Stimulated activated CD8-positive, alpha-beta memory T cell treated with anti-CD3 and anti-CD28 coated beads, Interleukin-7, amount 100 ng/mL, for 1 hour (primary cell): Measurements from ENCODE around the gene CES4A.
"Not testable (repeated sequence)": the region's sequence is repeated elsewhere in the genome, so short reads cannot be mapped to it uniquely, and the experiment has no call there.

Experiments
- DNase-seq, 2 donors: peaks; one replicate each; pipeline ENCODE4 v3.0.0-alpha.2; 2020; ENCODE audit warnings: low read depth in 2 of 2

CES4A gene

GRCh38 chr16:66956154-66956457 is 32.3 kb upstream of the CES4A start:
- not testable (repeated sequence) for DNase-seq

GRCh38 chr16:66958857-66959703 is 29.3 kb upstream of the CES4A start:
- no peak for DNase-seq

DNA sequence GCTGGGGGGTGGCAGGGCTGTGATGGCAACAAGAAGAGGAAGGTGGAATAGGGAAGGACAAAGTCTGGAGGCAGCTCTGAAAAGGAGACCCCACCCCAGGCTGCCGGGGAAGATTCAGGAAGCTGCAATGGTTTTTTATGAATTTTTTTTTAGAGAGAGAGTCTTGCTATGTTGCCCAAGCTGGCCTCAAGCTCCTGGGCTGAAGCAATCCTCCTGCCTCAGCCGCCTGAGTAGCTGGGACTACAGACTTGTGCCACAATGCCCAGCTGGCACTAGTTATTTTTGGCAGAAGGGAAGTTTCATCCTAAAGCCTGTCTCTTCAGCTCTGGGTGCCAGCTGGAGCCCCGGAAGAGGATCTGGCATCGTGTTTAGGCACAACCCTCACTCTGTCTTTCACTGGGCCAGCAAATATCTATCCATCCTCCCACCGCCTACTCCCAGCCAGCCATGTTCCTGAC is 28.7 kb upstream of the CES4A start:
- DNase-seq: no peak

GRCh38 chr16:66960270-66960669 is 28.1 kb upstream of the CES4A start:
- DNase-seq: no peak

DNA sequence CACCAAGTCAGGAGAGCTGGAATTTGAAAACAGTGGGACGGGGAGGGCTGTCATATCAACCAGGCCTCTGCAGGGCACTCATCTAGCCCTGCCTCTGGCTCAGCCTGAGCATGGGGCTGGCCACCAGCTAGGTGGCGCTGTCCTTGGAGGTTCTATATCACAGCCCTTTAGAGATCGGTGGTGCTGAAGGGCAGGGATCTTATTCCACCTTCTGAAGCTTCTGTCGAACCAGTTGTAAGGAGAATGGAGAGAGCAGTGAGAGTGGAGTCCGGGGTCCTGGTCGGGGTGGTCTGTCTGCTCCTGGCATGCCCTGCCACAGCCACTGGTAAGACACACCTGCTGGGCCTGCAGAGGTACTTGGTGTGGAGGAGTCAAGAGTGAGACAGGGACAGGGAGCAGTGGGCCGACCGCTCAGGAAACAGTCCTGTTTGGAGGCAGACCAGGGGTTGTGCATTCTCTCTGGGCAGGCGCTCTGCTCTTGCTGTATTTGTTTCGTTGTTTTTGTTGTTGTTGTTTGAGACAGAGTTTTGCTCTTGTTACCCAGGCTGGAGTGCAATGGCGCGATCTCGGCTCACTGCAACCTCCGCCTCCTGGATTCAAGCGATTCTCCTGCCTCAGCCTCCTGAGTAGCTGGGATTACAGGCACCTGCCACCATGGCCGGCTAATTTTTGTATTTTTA is 27.2 kb upstream of the CES4A start, which contains the start of gene CES3:
Gene CES3, plus strand, starts transcription at position 202 of the 680 bp plus-strand sequence. Its CDS starts 42 bp downstream, at position 244.
- DNase-seq: peak; percentile 12 to 18

- no peak for DNase-seq
These were observed 26.5 kb upstream of the CES4A start for GRCh38 chr16:66961914-66962313.

- DNase-seq: no peak
These were observed 24.3 kb upstream of the CES4A start for GRCh38 chr16:66964049-66964448.

DNA sequence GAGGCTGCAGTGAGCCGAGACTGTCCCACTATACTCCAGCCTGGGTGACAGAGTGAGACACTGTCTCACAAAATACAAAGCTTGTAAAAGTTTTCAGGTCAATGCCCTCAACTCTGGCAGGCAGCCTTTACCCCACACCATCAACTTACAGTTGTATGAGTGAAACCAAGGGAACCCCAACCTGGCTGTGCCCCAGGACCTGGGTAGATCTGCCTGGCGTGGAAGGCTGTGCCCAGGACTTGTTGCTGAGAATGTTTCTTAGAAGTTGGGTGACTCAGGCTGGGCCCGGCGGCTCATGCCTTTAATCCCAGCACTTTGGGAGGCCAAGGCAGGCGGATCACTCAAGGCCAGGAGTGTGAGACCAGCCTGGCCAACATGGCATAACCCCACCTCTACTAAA is 19.5 kb upstream of the CES4A start:
- no peak for DNase-seq

GRCh38 chr16:66970775-66971720 is 17.3 kb upstream of the CES4A start:
- DNase-seq: no peak

GRCh38 chr16:66972983-66973382 is 15.4 kb upstream of the CES4A start:
- no peak for DNase-seq

GRCh38 chr16:66973716-66974115 is 14.7 kb upstream of the CES4A start:
- DNase-seq: no peak

- not testable (repeated sequence) for DNase-seq
These were observed 14.0 kb upstream of the CES4A start for GRCh38 chr16:66974156-66974931.

GRCh38 chr16:66974932-66975246 is 13.5 kb upstream of the CES4A start:
- DNase-seq: not testable (repeated sequence)

- no peak for DNase-seq
These were observed 13.0 kb upstream of the CES4A start for GRCh38 chr16:66975302-66975893.

GRCh38 chr16:66976746-66977145 is 11.6 kb upstream of the CES4A start:
- DNase-seq: no peak

GRCh38 chr16:66977341-66978113 is 10.9 kb upstream of the CES4A start:
- peak; percentile 73 to 85 for DNase-seq

DNA sequence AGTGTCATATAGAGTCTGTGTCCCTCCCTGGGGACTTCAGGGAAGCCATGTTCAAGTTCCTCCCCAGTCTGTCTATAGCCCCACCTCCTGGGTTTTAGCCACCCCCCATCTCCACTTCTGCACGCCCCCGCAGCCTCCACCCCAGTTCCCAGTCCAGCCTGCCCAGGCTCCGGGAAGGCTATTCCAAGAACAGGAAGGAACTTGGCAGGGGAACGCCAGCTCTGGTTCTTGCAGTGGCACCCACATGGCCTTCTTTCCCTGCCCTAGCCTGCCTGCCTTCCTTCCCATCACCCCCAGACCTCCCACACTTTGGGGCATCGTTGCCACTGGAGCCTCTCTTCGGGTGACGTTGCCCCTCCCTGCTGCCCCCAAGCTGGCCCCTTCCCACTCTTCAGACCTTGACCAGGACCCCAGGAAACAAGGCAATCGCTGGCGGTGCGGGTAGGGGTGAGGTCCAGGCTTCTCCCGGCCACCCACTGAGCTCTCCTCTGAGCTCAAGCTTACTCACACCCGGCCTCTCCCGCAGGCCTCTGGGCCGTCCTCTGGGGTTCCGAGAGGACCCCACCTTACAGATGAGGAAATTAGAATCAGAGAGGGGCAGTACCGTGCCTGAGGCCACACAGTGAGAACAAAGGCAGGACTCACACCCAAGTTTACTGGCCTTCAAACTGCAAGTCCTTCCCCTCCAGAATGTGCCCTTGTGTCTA is 9.2 kb upstream of the CES4A start:
- no peak for DNase-seq

GRCh38 chr16:66983033-66983432 is 5.4 kb upstream of the CES4A start:
- no peak for DNase-seq

DNA sequence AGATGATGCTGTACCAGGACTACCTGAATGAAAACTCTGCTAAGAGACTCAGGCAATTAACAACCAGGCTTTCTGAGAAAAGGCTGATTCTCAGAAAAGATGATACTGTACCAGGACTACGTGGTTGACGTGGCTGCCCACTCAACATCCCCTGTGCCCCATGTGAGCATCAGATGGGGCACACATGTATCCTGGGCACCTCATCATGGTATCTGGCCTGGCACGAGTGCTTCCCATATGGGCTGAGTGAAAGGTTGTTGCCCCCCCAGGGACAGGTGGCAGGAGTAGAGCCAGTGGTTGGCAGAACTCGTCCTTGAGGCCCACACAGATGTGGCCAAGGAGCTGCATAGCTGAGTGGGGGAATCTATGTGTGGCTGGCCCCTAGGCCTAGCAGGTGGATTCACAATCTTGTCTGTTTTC is 3.5 kb upstream of the CES4A start:
- peak in 1 of 2 donors; percentile 11 for DNase-seq
